Astrocyte (in vitro differentiated cells and primary cell): ENCODE data around the gene RAPGEF2. TPM values are rescaled to one million over a fixed set of nuclear protein-coding genes. Genes with fewer than 3 reads are reported as not detected.
A peak's percentile ranks its signal among the peaks of the same experiment; 100 is the strongest.

Experiments used
- DNase-seq: peaks from one replicate; pipeline ENCODE4 v3.0.0-alpha.2; 2010; ENCODE audit warnings: low read depth
- FAIRE-seq: peaks from 2 replicates; lab custom pipeline; 2011; peaks lifted over from hg19 to GRCh38; lab: Jason Lieb, UNC
- H2AFZ ChIP-seq: 2 replicates; pipeline ENCODE4 v1.6.0; 2012; ENCODE audit warnings: low read depth, low read length, inconsistent platforms
- H3K27ac ChIP-seq: 2 replicates; pipeline ENCODE4 v1.5.1; 2011; ENCODE audit warnings: low read depth, low read length, inconsistent platforms
- H3K27me3 ChIP-seq: 2 replicates; pipeline ENCODE4 v1.6.0; 2011; ENCODE audit warnings: low read length, inconsistent platforms; ENCODE audit not compliant: insufficient read depth
- H3K36me3 ChIP-seq: 2 replicates; pipeline ENCODE4 v1.5.1; 2011; ENCODE audit warnings: low read length, inconsistent platforms; ENCODE audit not compliant: insufficient read depth
- H3K4me1 ChIP-seq: 2 replicates; pipeline ENCODE4 v1.5.1; 2011; ENCODE audit warnings: low read length, inconsistent platforms; ENCODE audit not compliant: insufficient read depth
- H3K4me2 ChIP-seq: 2 replicates; pipeline ENCODE4 v1.6.0; 2012; ENCODE audit warnings: low read length, inconsistent platforms
- H3K4me3 ChIP-seq: 2 replicates; pipeline ENCODE4 v1.5.1; 2011; ENCODE audit warnings: low read depth, mild to moderate bottlenecking, low read length, inconsistent platforms; ENCODE audit not compliant: insufficient read depth
- H3K79me2 ChIP-seq: 2 replicates; pipeline ENCODE4 v1.6.0; 2012; ENCODE audit warnings: mild to moderate bottlenecking, low read length, inconsistent platforms; ENCODE audit not compliant: insufficient read depth
- H3K9ac ChIP-seq: 2 replicates; pipeline ENCODE4 v1.6.0; 2012; ENCODE audit warnings: mild to moderate bottlenecking, low read length, inconsistent platforms
- H3K9me3 ChIP-seq: 2 replicates; pipeline ENCODE4 v1.5.1; 2012; ENCODE audit warnings: low read depth, mild to moderate bottlenecking, low read length, inconsistent platforms; ENCODE audit not compliant: insufficient read depth
- H4K20me1 ChIP-seq: 2 replicates; pipeline ENCODE4 v1.6.0; 2012; ENCODE audit warnings: low read length, inconsistent platforms; ENCODE audit not compliant: insufficient read depth
- H3K27ac Mint-ChIP-seq: one replicate; pipeline ENCODE4 v1.8.0; 2021; ENCODE audit warnings: mild to moderate bottlenecking, mixed read lengths; ENCODE audit not compliant: unreplicated experiment
- H3K27me3 Mint-ChIP-seq: one replicate; pipeline ENCODE4 v1.8.0; 2021; ENCODE audit warnings: low read depth, mixed read lengths; ENCODE audit not compliant: unreplicated experiment
- H3K36me3 Mint-ChIP-seq: one replicate; pipeline ENCODE4 v1.8.0; 2021; ENCODE audit warnings: low read depth, mixed read lengths; ENCODE audit not compliant: unreplicated experiment
- H3K4me1 Mint-ChIP-seq: one replicate; pipeline ENCODE4 v1.8.0; 2021; ENCODE audit warnings: low read depth, mixed read lengths; ENCODE audit not compliant: unreplicated experiment
- H3K4me3 Mint-ChIP-seq: one replicate; pipeline ENCODE4 v1.8.0; 2021; ENCODE audit warnings: mild to moderate bottlenecking, moderate library complexity, mixed read lengths; ENCODE audit not compliant: unreplicated experiment
- H3K9me3 Mint-ChIP-seq: one replicate; pipeline ENCODE4 v1.8.0; 2021; ENCODE audit warnings: mild to moderate bottlenecking, mixed read lengths; ENCODE audit not compliant: unreplicated experiment
- CTCF ChIP-seq: IDR thresholded peaks from 2 replicates; pipeline ENCODE4 v1.5.1; 2011; ENCODE audit warnings: low read depth, mild to moderate bottlenecking, inconsistent platforms, low read length, moderate library complexity; ENCODE audit not compliant: insufficient read depth
- EZH2 ChIP-seq: IDR thresholded peaks from 2 replicates; pipeline ENCODE4 v1.6.1; 2012; ENCODE audit warnings: mild to moderate bottlenecking, low read length, inconsistent platforms; ENCODE audit not compliant: insufficient read depth
- total RNA-seq: library from RNA; stranded (reverse); gene quantifications from 2 replicates; pipeline ENCODE4 v1.2.1, GENCODE V29; 2021

Gene RAPGEF2
- total RNA-seq, 1 donor from 2014 or later, result 59.0 TPM

GRCh38 chr4:159271856-159272255, 169.0 kb downstream of the RAPGEF2 start:
- peaks cover 32% of the 10 kb centered on the region for H3K4me1 Mint-ChIP-seq
- no peaks in the 10 kb centered on the region for H3K9me3 Mint-ChIP-seq
- peaks cover 30% of the 10 kb centered on the region for H3K4me1 ChIP-seq
- no peak overlapping the region for H3K4me3 ChIP-seq
- H3K27ac ChIP-seq, result no peak overlapping the region
- no peak for FAIRE-seq
- H4K20me1 ChIP-seq, result no peaks in the 10 kb centered on the region
- H3K9ac ChIP-seq, result no peak overlapping the region
- H3K79me2 ChIP-seq, result peaks cover 26% of the 10 kb centered on the region
- H3K27me3 Mint-ChIP-seq, result no peaks in the 10 kb centered on the region
- peak overlapping the region; percentile 21 for H3K27ac Mint-ChIP-seq
- no peaks in the 10 kb centered on the region for H3K36me3 ChIP-seq
- no peak overlapping the region for H3K4me2 ChIP-seq
- no peak overlapping the region for H2AFZ ChIP-seq
- TF ChIP-seq EZH2 (no peak), CTCF (no peak)
- H3K36me3 Mint-ChIP-seq, result no peaks in the 10 kb centered on the region
- no peaks in the 10 kb centered on the region for H3K27me3 ChIP-seq
- no peak for DNase-seq
- no peak overlapping the region for H3K4me3 Mint-ChIP-seq
- no peaks in the 10 kb centered on the region for H3K9me3 ChIP-seq

- Histone ChIP-seq H3K27me3 (no peaks in the 10 kb centered on the region), H2AFZ (no peak overlapping the region), H3K9ac (no peak overlapping the region), H3K4me2 (peak overlapping the region; percentile 34), H3K79me2 (peaks cover 22% of the 10 kb centered on the region), H3K9me3 (no peaks in the 10 kb centered on the region), H3K4me1 (peaks cover 23% of the 10 kb centered on the region), H3K36me3 (no peaks in the 10 kb centered on the region), H3K27ac (no peak overlapping the region), H4K20me1 (no peaks in the 10 kb centered on the region), H3K4me3 (no peak overlapping the region)
- H3K27me3 Mint-ChIP-seq, result no peaks in the 10 kb centered on the region
- DNase-seq (no peak), FAIRE-seq (peak; percentile 52)
- peak overlapping the region; percentile 41 for H3K27ac Mint-ChIP-seq
- TF ChIP-seq EZH2 (no peak), CTCF (no peak)
- H3K4me1 Mint-ChIP-seq, result peaks cover 32% of the 10 kb centered on the region
- no peaks in the 10 kb centered on the region for H3K36me3 Mint-ChIP-seq
- H3K9me3 Mint-ChIP-seq, result no peaks in the 10 kb centered on the region
- peak overlapping the region; percentile 27 for H3K4me3 Mint-ChIP-seq
Observed at GRCh38 chr4:159272273-159273140, 169.6 kb downstream of the RAPGEF2 start.

GRCh38 chr4:159273141-159273438, 170.2 kb downstream of the RAPGEF2 start:
- peak overlapping the region; percentile 34 for H3K4me2 ChIP-seq

More at GRCh38 chr4:159273141-159273438, 170.2 kb downstream of the RAPGEF2 start:
- H3K36me3 Mint-ChIP-seq, result no peaks in the 10 kb centered on the region
- peaks cover 32% of the 10 kb centered on the region for H3K4me1 Mint-ChIP-seq
- peak overlapping the region; percentile 41 for H3K27ac Mint-ChIP-seq
- H3K4me3 ChIP-seq, result no peak overlapping the region
- H3K9ac ChIP-seq, result no peak overlapping the region
- H3K4me1 ChIP-seq, result peaks cover 23% of the 10 kb centered on the region
- H3K27me3 ChIP-seq, result no peaks in the 10 kb centered on the region
- H3K27ac ChIP-seq, result no peak overlapping the region
- H3K27me3 Mint-ChIP-seq, result no peaks in the 10 kb centered on the region
- DNase-seq, result no peak
- no peaks in the 10 kb centered on the region for H4K20me1 ChIP-seq
- no peak overlapping the region for H3K4me3 Mint-ChIP-seq
- no peak overlapping the region for H2AFZ ChIP-seq
- H3K79me2 ChIP-seq, result peaks cover 22% of the 10 kb centered on the region
- no peaks in the 10 kb centered on the region for H3K9me3 Mint-ChIP-seq
- no peaks in the 10 kb centered on the region for H3K9me3 ChIP-seq
- no peaks in the 10 kb centered on the region for H3K36me3 ChIP-seq
- no peak for FAIRE-seq
- TF ChIP-seq EZH2 (no peak), CTCF (no peak)
